Measurements from ENCODE around the gene PCDHB3.

DNA sequence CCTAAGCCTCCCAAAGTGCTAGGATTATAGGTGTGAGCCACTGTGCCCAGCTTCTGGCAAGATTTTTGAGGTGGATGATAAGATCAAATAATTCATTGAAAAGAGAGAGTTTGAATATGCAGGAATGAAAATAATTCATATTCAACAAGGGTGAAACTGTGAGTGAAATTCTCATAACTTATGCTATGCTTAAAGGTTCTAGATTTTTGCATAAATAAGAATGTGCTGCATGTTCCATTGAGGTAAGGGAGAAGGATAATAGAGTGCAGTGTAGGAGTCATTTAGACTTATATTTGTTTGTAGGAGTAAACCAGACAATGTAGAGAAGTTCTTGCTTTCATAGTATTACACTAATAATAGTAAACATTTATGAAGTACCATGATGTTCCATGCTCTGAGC, 18.0 kb upstream of the PCDHB3 start:
- TF ChIP-seq, protein P1, sequence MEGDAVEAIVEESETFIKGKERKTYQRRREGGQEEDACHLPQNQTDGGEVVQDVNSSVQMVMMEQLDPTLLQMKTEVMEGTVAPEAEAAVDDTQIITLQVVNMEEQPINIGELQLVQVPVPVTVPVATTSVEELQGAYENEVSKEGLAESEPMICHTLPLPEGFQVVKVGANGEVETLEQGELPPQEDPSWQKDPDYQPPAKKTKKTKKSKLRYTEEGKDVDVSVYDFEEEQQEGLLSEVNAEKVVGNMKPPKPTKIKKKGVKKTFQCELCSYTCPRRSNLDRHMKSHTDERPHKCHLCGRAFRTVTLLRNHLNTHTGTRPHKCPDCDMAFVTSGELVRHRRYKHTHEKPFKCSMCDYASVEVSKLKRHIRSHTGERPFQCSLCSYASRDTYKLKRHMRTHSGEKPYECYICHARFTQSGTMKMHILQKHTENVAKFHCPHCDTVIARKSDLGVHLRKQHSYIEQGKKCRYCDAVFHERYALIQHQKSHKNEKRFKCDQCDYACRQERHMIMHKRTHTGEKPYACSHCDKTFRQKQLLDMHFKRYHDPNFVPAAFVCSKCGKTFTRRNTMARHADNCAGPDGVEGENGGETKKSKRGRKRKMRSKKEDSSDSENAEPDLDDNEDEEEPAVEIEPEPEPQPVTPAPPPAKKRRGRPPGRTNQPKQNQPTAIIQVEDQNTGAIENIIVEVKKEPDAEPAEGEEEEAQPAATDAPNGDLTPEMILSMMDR (IDR thresholded peaks at IDR 0.05): no peak
- TF ChIP-seq POLR2A (IDR thresholded peaks at IDR 0.05): no peak
